Dermis blood vessel endothelial cell (primary cell): ENCODE data around the gene SENP5. TPM values are rescaled to one million over a fixed set of nuclear protein-coding genes. Genes with fewer than 3 reads are reported as not detected.
"Not testable (repeated sequence)": the region's sequence is repeated elsewhere in the genome, so short reads cannot be mapped to it uniquely, and the experiment has no call there.

ENCODE experiments used
- DNase-seq: peaks from one replicate; pipeline ENCODE4 v3.0.0; 2010
- total RNA-seq: library from RNA; depleted of rRNA; stranded (reverse); fragments of >200 nt; gene quantifications from 2 replicates; pipeline ENCODE4 v1.2.3, GENCODE V29; 2014

SENP5 gene
- total RNA-seq, 1 donor from 2014 or later = 52.2 TPM

DNA sequence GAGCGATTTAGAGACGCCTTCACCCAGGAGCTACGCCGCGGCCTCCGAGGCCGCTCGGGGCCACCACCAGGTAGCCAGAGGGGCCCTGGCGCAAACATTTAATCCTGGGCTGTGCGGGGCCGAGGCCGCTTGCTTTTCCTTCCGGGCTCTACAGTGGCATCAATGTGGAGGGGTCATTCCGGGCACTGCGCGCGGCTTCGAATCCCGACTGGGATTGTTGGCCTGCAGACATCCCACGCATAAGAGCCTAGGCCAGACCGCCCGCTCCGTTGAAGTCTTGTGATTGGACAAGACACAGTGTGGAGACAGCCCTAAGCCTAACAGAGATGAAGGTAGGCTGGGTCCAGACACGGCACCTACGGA is 75.2 kb downstream of the SENP5 start:
- DNase-seq = no peak

DNA sequence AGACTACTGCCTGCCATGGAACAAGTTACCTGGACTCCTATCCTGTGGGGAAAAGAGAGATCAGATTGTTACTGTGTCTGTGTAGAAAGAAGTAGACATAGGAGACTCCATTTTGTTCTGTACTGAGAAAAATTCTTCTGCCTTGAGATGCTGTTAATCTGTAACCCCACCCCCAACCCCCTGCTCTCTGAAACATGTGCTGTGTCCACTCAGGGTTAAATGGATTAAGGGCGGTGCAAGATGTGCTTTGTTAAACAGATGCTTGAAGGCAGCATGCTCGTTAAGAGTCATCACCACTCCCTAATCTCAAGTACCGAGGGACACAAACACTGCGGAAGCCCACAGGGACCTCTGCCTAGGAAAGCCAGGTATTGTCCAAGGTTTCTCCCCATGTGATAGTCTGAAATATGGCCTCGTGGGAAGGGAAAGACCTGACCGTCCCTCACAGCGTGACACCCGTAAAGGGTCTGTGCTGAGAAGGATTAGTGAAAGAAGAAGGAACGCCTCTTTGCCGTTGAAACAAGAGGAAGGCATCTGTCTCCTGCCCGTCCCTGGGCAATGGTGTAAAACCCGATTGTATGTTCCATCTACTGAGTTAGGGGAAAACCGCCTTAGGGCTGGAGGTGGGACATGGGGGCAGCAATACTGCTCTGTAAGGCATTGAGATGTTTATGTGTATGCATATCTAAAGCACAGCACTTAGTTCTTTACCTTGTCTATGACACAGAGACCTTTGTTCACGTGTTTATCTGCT is 76.5 kb downstream of the SENP5 start:
- not testable (repeated sequence) for DNase-seq

- DNase-seq = no peak
Measured at GRCh38 chr3:196947136-196947859, 79.6 kb downstream of the SENP5 start.

GRCh38 chr3:196947860-196948441 is 80.2 kb downstream of the SENP5 start:
- DNase-seq = no peak

GRCh38 chr3:196948442-196949284 is 80.9 kb downstream of the SENP5 start:
- no peak for DNase-seq

GRCh38 chr3:196949285-196949619 is 81.5 kb downstream of the SENP5 start:
- no peak for DNase-seq

- no peak for DNase-seq
Measured at GRCh38 chr3:196949750-196950149, 82.0 kb downstream of the SENP5 start.

GRCh38 chr3:196951371-196951770 is 83.7 kb downstream of the SENP5 start:
- no peak for DNase-seq

DNA sequence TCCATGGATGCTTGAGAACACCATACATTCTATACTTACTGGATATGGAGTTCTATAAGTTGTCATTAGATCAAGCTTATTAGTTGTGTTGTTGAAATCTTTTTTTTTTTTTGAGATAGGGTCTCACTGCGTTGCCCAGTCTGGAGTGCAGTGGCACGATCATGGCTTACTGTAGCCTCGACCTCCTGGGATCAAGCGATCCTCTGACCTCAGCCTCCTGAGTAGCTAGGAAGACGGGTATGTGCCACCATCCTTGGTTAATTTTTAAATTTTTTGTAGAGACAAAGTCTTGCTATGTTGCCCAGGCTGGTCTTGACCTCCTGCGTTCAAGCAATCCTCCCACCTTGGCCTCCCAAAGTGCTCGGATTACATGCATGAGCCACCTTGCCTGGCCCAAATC is 87.1 kb downstream of the SENP5 start:
- no peak for DNase-seq

DNA sequence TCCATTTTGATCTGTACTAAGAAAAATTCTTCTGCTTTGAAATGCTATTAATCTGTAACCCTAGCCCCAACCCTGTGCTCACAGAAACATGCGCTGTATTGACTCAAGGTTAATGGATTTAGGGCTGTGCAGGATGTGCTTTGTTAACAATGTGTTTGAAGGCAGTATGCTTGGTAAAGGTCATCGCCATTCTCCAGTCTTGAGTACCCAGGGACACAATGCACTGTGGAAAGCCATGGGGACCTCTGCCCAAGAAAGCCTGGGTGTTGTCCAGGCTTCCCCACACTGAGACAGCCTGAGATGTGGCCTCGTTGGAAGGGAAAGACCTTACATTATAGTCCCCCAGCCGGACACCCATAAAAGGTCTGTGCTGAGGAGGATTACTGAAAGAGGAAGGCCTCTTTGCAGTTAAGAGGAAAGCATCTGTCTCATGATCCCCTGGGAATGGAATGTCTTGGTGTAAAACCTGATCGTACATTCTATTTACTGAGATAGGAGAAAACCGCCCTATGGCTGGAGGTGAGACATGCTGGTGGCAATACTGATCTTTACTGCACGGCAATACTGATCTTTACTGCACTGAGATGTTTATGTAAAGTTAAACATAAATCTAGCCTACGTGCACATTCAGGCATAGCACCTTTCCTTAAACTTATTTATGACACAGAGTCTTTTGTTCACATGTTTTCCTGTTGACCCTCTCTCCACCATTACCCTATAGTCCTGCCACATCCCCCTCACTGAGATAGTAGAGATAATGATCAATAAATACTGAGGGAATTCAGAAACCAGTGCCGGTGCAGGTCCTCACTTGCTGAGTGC is 94.6 kb downstream of the SENP5 start:
- no peak for DNase-seq

- no peak for DNase-seq
Measured at GRCh38 chr3:196962930-196963630, 95.4 kb downstream of the SENP5 start.

- DNase-seq = no peak
Measured at GRCh38 chr3:196963631-196963953, 95.9 kb downstream of the SENP5 start.

DNA sequence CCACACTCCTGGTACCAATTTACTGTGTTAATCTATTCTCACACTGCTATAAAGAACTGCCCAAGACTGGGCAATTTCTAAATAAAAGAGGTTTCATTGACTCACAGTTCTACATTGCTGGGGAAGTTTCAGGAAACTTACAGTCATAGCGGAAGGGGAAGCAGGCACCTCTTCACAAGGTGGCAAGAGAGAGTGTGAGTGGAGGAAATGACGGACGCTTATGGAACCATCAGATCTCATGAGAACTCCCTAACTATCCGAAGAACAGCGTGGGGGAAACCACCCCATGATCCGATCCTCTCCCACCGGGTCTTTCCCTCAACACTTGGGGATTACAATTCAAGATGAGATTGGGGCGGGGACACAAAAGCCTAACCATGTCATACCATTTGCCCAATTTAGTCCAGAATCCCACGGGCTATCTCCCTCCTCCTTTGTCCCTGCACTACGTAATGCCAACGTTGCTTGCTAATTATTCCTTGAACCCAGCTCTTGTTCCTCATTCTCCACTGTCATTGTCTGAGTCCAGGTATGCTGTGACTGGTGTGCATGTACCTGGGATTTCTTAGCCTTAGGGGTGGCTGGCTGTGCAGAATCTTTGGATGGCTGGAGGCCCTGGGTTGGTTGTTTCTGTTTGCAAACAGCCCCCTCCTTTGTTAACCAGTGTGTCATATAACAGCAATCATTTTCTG is 97.5 kb downstream of the SENP5 start:
- DNase-seq = no peak

- no peak for DNase-seq
Measured at GRCh38 chr3:196965804-196966173, 98.1 kb downstream of the SENP5 start.

- no peak for DNase-seq
Measured at GRCh38 chr3:196966526-196967401, 99.0 kb downstream of the SENP5 start.

DNA sequence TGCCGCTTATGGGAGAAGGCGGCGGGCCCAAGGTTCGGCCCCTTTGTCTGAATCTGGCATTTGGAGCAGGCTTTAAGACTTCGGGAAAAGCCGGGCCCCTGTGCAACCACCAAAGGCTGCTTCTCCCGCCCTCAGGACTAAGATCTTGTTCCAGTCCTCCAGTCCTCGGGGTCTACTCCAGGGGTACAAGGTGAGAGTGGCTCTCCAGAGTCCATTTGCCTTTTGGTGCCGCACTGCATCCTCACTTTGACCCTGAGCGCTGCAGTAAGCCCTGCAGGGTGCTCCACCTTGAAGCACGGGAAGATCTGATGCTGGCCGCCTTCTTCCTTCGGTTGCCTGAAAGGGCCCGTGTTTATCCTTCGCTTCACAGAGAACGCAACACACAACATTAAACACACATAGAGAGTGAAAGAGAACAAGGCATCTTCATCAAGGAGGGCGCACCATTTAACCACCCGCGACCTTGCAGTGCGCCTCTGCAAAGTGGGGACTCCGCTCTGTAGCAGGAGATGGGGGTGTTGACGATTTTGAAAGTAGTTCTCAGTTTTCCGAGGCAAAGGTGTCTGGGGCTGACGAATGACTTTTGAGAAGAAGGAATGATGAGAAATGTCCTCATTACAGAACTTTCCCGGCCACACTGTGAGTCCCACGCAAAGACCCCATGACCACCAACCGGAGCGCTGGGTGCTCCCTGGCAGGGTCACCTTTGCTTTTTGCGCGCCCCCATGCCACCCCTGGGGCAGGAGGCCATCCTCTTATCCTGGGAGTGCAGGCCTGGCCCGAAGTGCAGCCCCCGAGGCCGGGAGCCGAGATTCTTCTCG is 99.9 kb downstream of the SENP5 start:
- DNase-seq = no peak

DNA sequence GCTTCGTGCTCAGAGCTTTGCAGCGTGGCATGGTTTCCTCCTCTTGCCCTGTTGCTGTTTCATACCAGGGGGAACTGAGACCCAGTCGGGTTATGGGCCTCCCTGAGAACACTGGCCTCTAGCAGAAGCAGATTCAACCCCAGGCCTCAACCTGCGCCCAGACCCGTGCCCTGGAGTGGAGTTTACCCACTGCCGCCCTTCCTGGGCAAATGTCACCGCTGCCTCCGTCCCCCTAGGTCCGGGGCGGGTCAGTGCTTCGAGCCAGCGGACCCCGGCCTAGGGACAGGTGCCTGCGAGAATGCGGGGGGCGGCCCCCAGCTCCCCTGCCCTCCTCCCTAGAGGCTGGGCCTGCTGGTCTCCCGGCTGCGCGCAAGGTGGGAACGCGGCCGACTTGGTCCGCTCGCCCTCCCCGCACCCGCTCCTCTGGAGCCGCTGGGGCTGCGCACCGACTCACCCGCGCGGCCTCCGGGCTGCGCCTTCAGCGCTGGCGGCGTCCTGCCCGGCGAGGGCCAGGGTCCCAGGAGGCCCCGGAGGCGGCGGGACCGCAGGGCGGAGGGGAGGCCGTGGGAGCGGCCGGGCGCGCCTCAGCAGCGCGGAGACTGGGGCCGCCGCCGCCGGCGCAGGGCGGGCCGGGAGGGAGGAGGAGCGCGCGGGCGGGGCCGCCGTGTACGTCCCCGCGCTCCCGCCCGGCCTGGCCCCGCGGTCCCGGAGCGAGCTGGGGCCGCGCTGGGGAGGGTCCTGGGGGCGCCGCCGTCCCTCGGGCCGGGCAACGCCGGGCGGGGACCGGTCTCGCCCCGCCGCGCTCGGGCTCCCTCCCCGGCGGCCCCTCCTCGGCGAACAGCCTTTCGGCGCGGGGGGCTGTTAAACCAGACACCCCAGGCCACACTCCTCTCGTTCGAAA is 100.8 kb downstream of the SENP5 start, which contains the start of gene PIGZ:
Gene PIGZ (minus strand): TSS at position 601 of the 901 bp plus-strand sequence. CDS start 16,802 bp downstream, outside the sequence.
- DNase-seq = peak; percentile 56

GRCh38 chr3:196969134-196969659 is 101.5 kb downstream of the SENP5 start:
- DNase-seq = peak; percentile 45
